ENCODE results near the gene ROR2. TPM values are rescaled to one million over a fixed set of nuclear protein-coding genes. Genes with fewer than 3 reads are reported as not detected.
A peak's percentile ranks its signal among the peaks of the same experiment; 100 is the strongest.

Gene ROR2
- total RNA-seq, 1 experiment from 2014 or later = 0.68 TPM

- Histone ChIP-seq H3K4me1 (0 out of 2 replicates have a peak, but pooled peaks cover 4% of the 10 kb centered on the region), H3K36me3 (ENCODE audit: control insufficient read depth, insufficient read depth, low read length) (no peaks in the 10 kb centered on the region), H3K4me3 (ENCODE audit: low read depth, low read length) (no peak overlapping the region), H3K9me3 (no peaks in the 10 kb centered on the region), H3K27me3 (replicated peaks; ENCODE audit: control insufficient read depth, insufficient read depth, low read length) (no peaks in the 10 kb centered on the region)
- POLR2A ChIA-PET = no interaction called here
- no peaks in the 10 kb centered on the region for H3K27me3 Mint-ChIP-seq (ENCODE audit: insufficient read depth, unreplicated experiment)
- H3K4me1 Mint-ChIP-seq (ENCODE audit: low read depth, unreplicated experiment) = peaks cover 30% of the 10 kb centered on the region
- CTCF ChIA-PET = no interaction called here
- no peak overlapping the region for H3K4me3 Mint-ChIP-seq (ENCODE audit: unreplicated experiment)
- H3K36me3 Mint-ChIP-seq (ENCODE audit: insufficient read depth, unreplicated experiment) = no peaks in the 10 kb centered on the region
- no TSS peak for BruUV-seq (replicated peaks)
- TF ChIP-seq, protein P1, sequence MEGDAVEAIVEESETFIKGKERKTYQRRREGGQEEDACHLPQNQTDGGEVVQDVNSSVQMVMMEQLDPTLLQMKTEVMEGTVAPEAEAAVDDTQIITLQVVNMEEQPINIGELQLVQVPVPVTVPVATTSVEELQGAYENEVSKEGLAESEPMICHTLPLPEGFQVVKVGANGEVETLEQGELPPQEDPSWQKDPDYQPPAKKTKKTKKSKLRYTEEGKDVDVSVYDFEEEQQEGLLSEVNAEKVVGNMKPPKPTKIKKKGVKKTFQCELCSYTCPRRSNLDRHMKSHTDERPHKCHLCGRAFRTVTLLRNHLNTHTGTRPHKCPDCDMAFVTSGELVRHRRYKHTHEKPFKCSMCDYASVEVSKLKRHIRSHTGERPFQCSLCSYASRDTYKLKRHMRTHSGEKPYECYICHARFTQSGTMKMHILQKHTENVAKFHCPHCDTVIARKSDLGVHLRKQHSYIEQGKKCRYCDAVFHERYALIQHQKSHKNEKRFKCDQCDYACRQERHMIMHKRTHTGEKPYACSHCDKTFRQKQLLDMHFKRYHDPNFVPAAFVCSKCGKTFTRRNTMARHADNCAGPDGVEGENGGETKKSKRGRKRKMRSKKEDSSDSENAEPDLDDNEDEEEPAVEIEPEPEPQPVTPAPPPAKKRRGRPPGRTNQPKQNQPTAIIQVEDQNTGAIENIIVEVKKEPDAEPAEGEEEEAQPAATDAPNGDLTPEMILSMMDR (IDR thresholded peaks at IDR 0.05; ENCODE audit: insufficient read depth in 1 of 2, low read depth in 1 of 2, low read length in 1 of 2, severe bottlenecking in 1 of 2, unreplicated experiment in 1 of 2) = no peak
- no peak overlapping the region for H3K27ac Mint-ChIP-seq (ENCODE audit: unreplicated experiment)
- intact Hi-C loops (cut with micrococcal nuclease; ENCODE audit: unreplicated experiment) = no loop called here
- DNase-seq = peak in 1 of 2 experiments; percentile 3
- H3K9me3 Mint-ChIP-seq (ENCODE audit: unreplicated experiment) = no peaks in the 10 kb centered on the region
Observed at GRCh38 chr9:91572044-91572443, 378.0 kb downstream of the ROR2 start.

GRCh38 chr9:91571036-91571435 lies 379.0 kb downstream of the ROR2 start:
- no peak overlapping the region for H3K4me3 ChIP-seq (ENCODE audit: low read depth, low read length)
- POLR2A ChIA-PET = no interaction called here
- no peaks in the 10 kb centered on the region for H3K9me3 ChIP-seq
- H3K36me3 Mint-ChIP-seq (ENCODE audit: insufficient read depth, unreplicated experiment) = no peaks in the 10 kb centered on the region
- BruUV-seq (replicated peaks) = no TSS peak
- intact Hi-C loops (cut with micrococcal nuclease; ENCODE audit: unreplicated experiment) = no loop called here
- H3K27me3 ChIP-seq (replicated peaks; ENCODE audit: control insufficient read depth, insufficient read depth, low read length) = no peaks in the 10 kb centered on the region
- TF ChIP-seq, protein P1 (IDR thresholded peaks at IDR 0.05; ENCODE audit: insufficient read depth in 1 of 2, low read depth in 1 of 2, low read length in 1 of 2, severe bottlenecking in 1 of 2, unreplicated experiment in 1 of 2) = no peak
- H3K27ac Mint-ChIP-seq (ENCODE audit: unreplicated experiment) = no peak overlapping the region
- no peaks in the 10 kb centered on the region for H3K9me3 Mint-ChIP-seq (ENCODE audit: unreplicated experiment)
- H3K4me1 Mint-ChIP-seq (ENCODE audit: low read depth, unreplicated experiment) = peaks cover 30% of the 10 kb centered on the region
- H3K27me3 Mint-ChIP-seq (ENCODE audit: insufficient read depth, unreplicated experiment) = no peaks in the 10 kb centered on the region
- no peak for DNase-seq
- CTCF ChIA-PET = no interaction called here
- no peak overlapping the region for H3K4me3 Mint-ChIP-seq (ENCODE audit: unreplicated experiment)
- 0 out of 2 replicates have a peak, but pooled peaks cover 4% of the 10 kb centered on the region for H3K4me1 ChIP-seq
- H3K36me3 ChIP-seq (ENCODE audit: control insufficient read depth, insufficient read depth, low read length) = no peaks in the 10 kb centered on the region

- TF ChIP-seq, protein P1 (IDR thresholded peaks at IDR 0.05; ENCODE audit: insufficient read depth in 1 of 2, low read depth in 1 of 2, low read length in 1 of 2, severe bottlenecking in 1 of 2, unreplicated experiment in 1 of 2) = no peak
- H3K9me3 Mint-ChIP-seq (ENCODE audit: unreplicated experiment) = no peaks in the 10 kb centered on the region
- ChIA-PET POLR2A (no interaction called here), CTCF (interaction anchor here (0.6 kb wide), 1 partner anchor 652 kb away, joined by 3 read pairs; no protein-coding TSS in a partner anchor)
- no peaks in the 10 kb centered on the region for H3K27me3 Mint-ChIP-seq (ENCODE audit: insufficient read depth, unreplicated experiment)
- Histone ChIP-seq H3K4me3 (ENCODE audit: low read depth, low read length) (no peak overlapping the region), H3K27me3 (replicated peaks; ENCODE audit: control insufficient read depth, insufficient read depth, low read length) (no peaks in the 10 kb centered on the region), H3K9me3 (no peaks in the 10 kb centered on the region), H3K36me3 (ENCODE audit: control insufficient read depth, insufficient read depth, low read length) (no peaks in the 10 kb centered on the region), H3K4me1 (0 out of 2 replicates have a peak, but pooled peaks cover 4% of the 10 kb centered on the region)
- no TSS peak for BruUV-seq (replicated peaks)
- peak; percentile 5 to 38 for DNase-seq
- no peak overlapping the region for H3K27ac Mint-ChIP-seq (ENCODE audit: unreplicated experiment)
- no peaks in the 10 kb centered on the region for H3K36me3 Mint-ChIP-seq (ENCODE audit: insufficient read depth, unreplicated experiment)
- no peak overlapping the region for H3K4me3 Mint-ChIP-seq (ENCODE audit: unreplicated experiment)
- intact Hi-C loops (cut with micrococcal nuclease; ENCODE audit: unreplicated experiment) = loop anchor here (10.0 kb wide), 1 partner anchor 87 kb away; no protein-coding TSS in a partner anchor
- peaks cover 24% of the 10 kb centered on the region for H3K4me1 Mint-ChIP-seq (ENCODE audit: low read depth, unreplicated experiment)
Observed at GRCh38 chr9:91567642-91568274, 382.3 kb downstream of the ROR2 start.
